HEK293T (cell line): ENCODE results near the gene NEDD9.

Experiments
- ARNT ChIP-seq: fragments of 450-650 bp; IDR thresholded peaks from 2 replicates; pipeline ENCODE4 v1.6.1; 2017; ENCODE audit warnings: mild to moderate bottlenecking
- CTBP1 ChIP-seq: fragments of 450-650 bp; IDR thresholded peaks from 2 replicates; pipeline ENCODE4 v1.6.1; 2016; ENCODE audit warnings: borderline replicate concordance
- FOXA1 ChIP-seq: fragments of 450-650 bp; IDR thresholded peaks from 2 replicates; pipeline ENCODE4 v1.6.1; 2016; ENCODE audit warnings: mild to moderate bottlenecking
- FOXK2 ChIP-seq: fragments of 450-650 bp; IDR thresholded peaks from 2 replicates; pipeline ENCODE4 v1.6.1; 2016; ENCODE audit warnings: mild to moderate bottlenecking
- FOXM1 ChIP-seq: fragments of 450-650 bp; IDR thresholded peaks from 2 replicates; pipeline ENCODE4 v1.6.1; 2017; ENCODE audit warnings: mild to moderate bottlenecking, borderline replicate concordance
- LEF1 ChIP-seq: fragments of 450-650 bp; IDR thresholded peaks from 2 replicates; pipeline ENCODE4 v1.6.1; 2017; ENCODE audit warnings: mild to moderate bottlenecking, borderline replicate concordance
- SUZ12 ChIP-seq: fragments of 450-650 bp; IDR thresholded peaks from 2 replicates; pipeline ENCODE4 v1.6.1; 2016; ENCODE audit warnings: mild to moderate bottlenecking
- TF ChIP-seq, protein P1 (sequence below): fragments of 450-650 bp; IDR thresholded peaks from 2 replicates; pipeline ENCODE4 v1.6.1; 2016

DNA sequence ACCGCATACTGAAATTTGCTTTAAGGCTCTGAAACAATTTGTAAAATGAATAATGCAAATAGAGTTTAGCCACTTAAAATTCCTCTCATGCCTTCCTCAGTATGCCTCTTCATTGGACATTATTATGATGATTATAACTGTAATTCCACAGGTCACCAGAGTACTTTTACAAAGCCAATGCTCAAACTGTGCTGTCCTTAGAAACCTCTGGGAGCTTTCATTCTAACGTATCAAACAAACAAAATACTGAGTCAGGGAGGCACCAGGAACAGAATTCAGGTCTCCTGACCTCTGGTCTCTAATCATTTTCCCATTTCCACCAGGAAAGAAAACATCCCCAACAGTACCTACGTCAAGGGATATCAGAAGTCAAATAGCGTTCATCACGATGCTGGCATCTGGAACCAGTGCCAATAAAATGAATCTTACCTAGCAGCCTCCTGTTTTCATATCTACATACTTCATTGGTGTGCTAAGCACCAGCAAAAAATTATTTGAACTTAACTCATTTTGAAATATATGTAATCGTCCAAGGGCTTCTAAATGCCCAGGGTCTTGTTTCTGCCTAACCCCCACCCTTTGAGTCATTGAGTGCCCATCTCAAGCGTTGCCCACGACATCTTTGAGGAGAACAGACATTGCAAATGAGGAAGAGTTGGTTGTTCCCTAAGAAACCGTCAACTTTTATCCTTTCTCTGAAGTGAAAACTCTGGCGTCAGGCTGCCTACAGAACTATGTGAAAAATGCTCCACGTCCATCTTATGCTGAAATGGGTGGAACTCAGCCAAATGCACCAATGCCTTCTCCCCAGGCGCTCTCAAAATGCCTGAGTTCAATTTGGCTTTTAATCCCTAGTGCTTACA is 37.9 kb downstream of the NEDD9 start:
- TF ChIP-seq FOXM1 (no peak), SUZ12 (no peak), LEF1 (no peak), CTBP1 (no peak), FOXK2 (no peak), FOXA1 (no peak), ARNT (no peak)
- TF ChIP-seq, protein P1, sequence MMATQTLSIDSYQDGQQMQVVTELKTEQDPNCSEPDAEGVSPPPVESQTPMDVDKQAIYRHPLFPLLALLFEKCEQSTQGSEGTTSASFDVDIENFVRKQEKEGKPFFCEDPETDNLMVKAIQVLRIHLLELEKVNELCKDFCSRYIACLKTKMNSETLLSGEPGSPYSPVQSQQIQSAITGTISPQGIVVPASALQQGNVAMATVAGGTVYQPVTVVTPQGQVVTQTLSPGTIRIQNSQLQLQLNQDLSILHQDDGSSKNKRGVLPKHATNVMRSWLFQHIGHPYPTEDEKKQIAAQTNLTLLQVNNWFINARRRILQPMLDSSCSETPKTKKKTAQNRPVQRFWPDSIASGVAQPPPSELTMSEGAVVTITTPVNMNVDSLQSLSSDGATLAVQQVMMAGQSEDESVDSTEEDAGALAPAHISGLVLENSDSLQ, result no peak
